Thoracic aorta (tissue), 2 donors: ENCODE data around the gene KRT6C. TPM values are rescaled to one million over a fixed set of nuclear protein-coding genes. Genes with fewer than 3 reads are reported as not detected.

Experiments
- ATAC-seq: fragments of 150-250 bp; one replicate; pipeline ENCODE4 v1.8.0; 2017; ENCODE audit warnings: low read depth; ENCODE audit not compliant: insufficient number of reproducible peaks, low FRiP score
- DNase-seq: peaks from one replicate; pipeline ENCODE4 v3.0.0-alpha.2; 2020; ENCODE audit warnings: low spot score
- H3K27ac ChIP-seq, 2 donors: fragments of 200-600 bp; sonication (generic); 1 replicate in 1 of 2; 2 replicates in 1 of 2; pipeline ENCODE4 v1.5.1; 2016; ENCODE audit warnings: mild to moderate bottlenecking in 2 of 2, moderate library complexity in 2 of 2
- H3K27me3 ChIP-seq: fragments of 200-600 bp; sonication (generic); replicated peaks from 2 replicates; pipeline ENCODE4 v1.6.0; 2016; ENCODE audit warnings: mild to moderate bottlenecking; ENCODE audit not compliant: insufficient read depth
- H3K36me3 ChIP-seq: fragments of 200-600 bp; sonication (generic); one replicate; pipeline ENCODE4 v1.5.1; 2016
- H3K4me1 ChIP-seq, 2 donors: fragments of 200-600 bp; sonication (generic); 1 replicate in 1 of 2; 2 replicates in 1 of 2; pipeline versions ENCODE4 v1.5.1 to v1.6.0; 2016; ENCODE audit warnings: low read depth in 2 of 2, mild to moderate bottlenecking in 1 of 2; ENCODE audit not compliant: control insufficient read depth in 1 of 2
- H3K4me3 ChIP-seq: fragments of 200-600 bp; sonication (generic); 2 replicates; pipeline ENCODE4 v1.5.1; 2016; ENCODE audit warnings: mild to moderate bottlenecking
- H3K9me3 ChIP-seq: fragments of 200-600 bp; sonication (generic); 2 replicates; pipeline ENCODE4 v1.5.1; 2016
- total RNA-seq, 2 donors: library from RNA; depleted of rRNA; stranded (reverse); fragments of >200 nt; gene quantifications; one replicate each; pipeline versions ENCODE4 v1.1.0 to v1.2.3, GENCODE V29; 2016
- TF ChIP-seq, protein P1 (sequence below): fragments of 200-600 bp; sonication (generic); IDR thresholded peaks from one replicate; pipeline ENCODE4 v1.5.1; 2019; ENCODE audit warnings: antibody characterized with exemption

KRT6C gene
- total RNA-seq, 2 donors from 2014 or later = not detected

DNA sequence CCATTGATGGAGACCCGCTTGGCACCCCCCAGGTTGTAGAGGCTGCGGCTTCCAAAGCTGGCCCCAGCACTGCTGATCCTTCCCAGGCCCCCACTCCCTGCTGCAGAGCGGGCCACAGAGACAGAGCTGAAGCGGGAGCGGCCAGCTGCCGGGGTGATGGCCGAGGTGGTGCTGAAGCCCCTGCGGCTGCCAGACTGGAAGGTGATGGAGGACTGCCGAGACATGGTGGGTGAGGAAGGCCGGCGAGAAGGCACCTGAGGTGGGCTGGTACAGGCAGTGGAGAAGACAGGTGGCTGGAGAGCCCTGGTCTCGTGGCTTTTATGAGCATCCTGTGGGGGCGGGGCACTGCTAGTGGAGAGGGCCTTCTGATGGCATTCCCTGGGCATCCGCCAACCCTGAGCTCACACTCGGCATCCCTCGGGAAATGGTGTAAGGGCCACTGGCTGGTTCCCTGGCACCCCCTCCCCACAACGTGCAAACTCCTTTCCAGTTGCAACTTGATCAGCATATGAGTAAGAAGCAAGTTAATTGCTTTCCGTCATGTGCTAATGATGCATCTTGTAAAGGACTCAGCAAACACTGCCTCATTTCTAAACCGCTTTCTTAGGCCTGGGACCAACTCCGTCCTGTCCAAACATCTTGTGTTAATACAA lies 39.4 kb downstream of the KRT6C start, which contains the start of gene KRT75:
Gene KRT75, minus strand, starts transcription at position 291 of the 653 bp plus-strand sequence. Its CDS starts 67 bp downstream, at position 224.
- Histone ChIP-seq H3K4me3 (no peak within 1 kb of the TSS), H3K4me1 (no peaks in the 10 kb centered on the region), H3K27ac (no peak within 1 kb of the TSS), H3K9me3 (no peaks in the 10 kb centered on the region), H3K36me3 (no peaks in the 10 kb centered on the region), H3K27me3 (no peaks in the 10 kb centered on the region)
- ATAC-seq = no peak
- TF ChIP-seq, protein P1, sequence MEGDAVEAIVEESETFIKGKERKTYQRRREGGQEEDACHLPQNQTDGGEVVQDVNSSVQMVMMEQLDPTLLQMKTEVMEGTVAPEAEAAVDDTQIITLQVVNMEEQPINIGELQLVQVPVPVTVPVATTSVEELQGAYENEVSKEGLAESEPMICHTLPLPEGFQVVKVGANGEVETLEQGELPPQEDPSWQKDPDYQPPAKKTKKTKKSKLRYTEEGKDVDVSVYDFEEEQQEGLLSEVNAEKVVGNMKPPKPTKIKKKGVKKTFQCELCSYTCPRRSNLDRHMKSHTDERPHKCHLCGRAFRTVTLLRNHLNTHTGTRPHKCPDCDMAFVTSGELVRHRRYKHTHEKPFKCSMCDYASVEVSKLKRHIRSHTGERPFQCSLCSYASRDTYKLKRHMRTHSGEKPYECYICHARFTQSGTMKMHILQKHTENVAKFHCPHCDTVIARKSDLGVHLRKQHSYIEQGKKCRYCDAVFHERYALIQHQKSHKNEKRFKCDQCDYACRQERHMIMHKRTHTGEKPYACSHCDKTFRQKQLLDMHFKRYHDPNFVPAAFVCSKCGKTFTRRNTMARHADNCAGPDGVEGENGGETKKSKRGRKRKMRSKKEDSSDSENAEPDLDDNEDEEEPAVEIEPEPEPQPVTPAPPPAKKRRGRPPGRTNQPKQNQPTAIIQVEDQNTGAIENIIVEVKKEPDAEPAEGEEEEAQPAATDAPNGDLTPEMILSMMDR = no peak
- no peak for DNase-seq

DNA sequence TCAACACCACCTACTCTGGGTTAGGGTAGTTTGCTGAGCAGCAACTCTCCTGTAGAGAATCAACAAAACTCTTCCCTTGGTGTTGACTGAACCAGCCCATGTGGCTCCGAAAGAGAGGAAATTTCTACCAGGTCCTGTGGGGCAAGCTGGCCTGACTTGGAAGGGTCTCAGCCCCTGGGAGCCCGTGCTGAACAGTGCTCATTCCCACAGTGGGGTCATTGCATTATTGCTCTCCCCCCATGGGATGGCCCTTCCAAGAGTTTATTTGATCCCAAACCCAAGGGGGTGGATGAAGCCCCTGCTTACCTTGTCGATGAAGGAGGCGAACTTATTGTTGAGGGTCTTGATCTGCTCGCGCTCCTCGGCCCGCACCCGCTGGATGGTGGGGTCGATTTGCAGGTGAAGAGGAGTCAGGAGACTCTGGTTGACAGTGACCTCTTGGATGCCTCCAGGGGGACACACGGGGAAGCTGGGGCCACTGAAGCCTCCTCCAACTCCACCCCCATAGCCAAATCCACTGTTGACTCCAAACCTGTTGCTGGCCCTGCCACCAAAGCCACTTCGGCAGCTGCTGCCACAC lies 40.0 kb downstream of the KRT6C start:
- no peaks in the 10 kb centered on the region for H3K9me3 ChIP-seq
- no peak for ATAC-seq
- TF ChIP-seq, protein P1 = no peak
- no peaks in the 10 kb centered on the region for H3K36me3 ChIP-seq
- no peaks in the 10 kb centered on the region for H3K27me3 ChIP-seq
- no peak for DNase-seq
- no peak overlapping the region for H3K4me3 ChIP-seq
- H3K27ac ChIP-seq = no peak overlapping the region
- no peaks in the 10 kb centered on the region for H3K4me1 ChIP-seq

GRCh38 chr12:52432559-52433207 lies 40.9 kb downstream of the KRT6C start:
- Histone ChIP-seq H3K4me3 (no peak overlapping the region), H3K4me1 (no peaks in the 10 kb centered on the region), H3K36me3 (no peaks in the 10 kb centered on the region), H3K9me3 (no peaks in the 10 kb centered on the region), H3K27ac (no peak overlapping the region), H3K27me3 (no peaks in the 10 kb centered on the region)
- ATAC-seq (no peak), DNase-seq (no peak)
- TF ChIP-seq, protein P1 = no peak

DNA sequence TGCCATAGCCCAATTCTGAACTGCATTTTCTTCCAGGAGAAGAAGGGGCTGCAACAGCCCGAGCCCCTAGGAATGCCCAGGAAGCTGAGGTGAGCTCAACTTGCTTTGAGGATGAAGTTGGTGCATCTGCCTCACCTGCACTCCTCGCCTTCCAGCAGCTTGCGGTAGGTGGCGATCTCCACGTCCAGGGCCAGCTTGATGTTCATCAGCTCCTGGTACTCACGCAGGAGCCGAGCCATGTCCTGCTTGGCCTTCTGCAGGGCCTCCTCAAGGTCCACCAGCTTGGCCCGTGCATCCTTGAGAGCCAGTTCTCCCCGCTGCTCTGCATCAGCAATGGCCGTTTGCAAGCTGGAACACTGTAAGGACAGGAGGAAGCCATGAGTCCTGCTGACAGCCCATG lies 45.5 kb downstream of the KRT6C start:
- no peak overlapping the region for H3K4me3 ChIP-seq
- no peak for ATAC-seq
- TF ChIP-seq, protein P1 = no peak

GRCh38 chr12:52427083-52427482 lies 46.5 kb downstream of the KRT6C start:
- TF ChIP-seq, protein P1 = no peak
- Histone ChIP-seq H3K27me3 (no peaks in the 10 kb centered on the region), H3K4me1 (no peaks in the 10 kb centered on the region), H3K27ac (no peak overlapping the region), H3K36me3 (no peaks in the 10 kb centered on the region), H3K9me3 (no peaks in the 10 kb centered on the region), H3K4me3 (no peak overlapping the region)
- DNase-seq (no peak), ATAC-seq (no peak)

More for the DNA sequence above, 45.5 kb downstream of the KRT6C start:
- no peak for DNase-seq
- H3K4me1 ChIP-seq = no peaks in the 10 kb centered on the region
- H3K9me3 ChIP-seq = no peaks in the 10 kb centered on the region
- H3K27me3 ChIP-seq = no peaks in the 10 kb centered on the region
- H3K36me3 ChIP-seq = no peaks in the 10 kb centered on the region
- no peak overlapping the region for H3K27ac ChIP-seq
